ENCODE measurements around the gene DCDC2C.

- TF ChIP-seq CTCF (conservative IDR thresholded peaks at IDR 0.05 in 1 of 2, IDR thresholded peaks at IDR 0.05 in 1 of 2; ENCODE audit: low read depth in 1 of 2, low read length in 2 of 2) = no peak
- no peak for TF ChIP-seq EZH2 (IDR thresholded peaks at IDR 0.05; ENCODE audit: low read length, missing control alignments)
Observed at GRCh38 chr2:3752376-3752775, 49.0 kb downstream of the DCDC2C start.

All from fibroblast of lung (primary cell).